ENCODE results near the gene SEMA5A.

SEMA5A gene

DNA sequence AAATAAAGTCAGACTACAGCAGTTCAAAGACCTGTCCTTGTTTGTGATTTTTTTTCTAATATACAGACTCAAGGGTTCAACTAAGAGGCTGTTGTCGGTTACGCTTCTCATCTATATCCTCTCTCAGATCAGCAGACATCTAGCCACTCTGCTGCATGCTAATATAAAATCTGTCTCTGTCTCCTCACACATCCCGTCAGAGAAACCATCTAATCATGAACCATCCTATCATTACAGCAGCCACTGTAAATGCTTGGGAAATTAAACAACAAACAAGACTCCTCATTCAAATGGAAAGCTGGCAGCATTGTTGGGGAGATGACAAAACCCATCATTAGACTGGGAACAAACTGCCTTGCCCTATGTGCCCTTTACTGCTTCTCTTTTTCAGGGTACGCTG, 94.8 kb downstream of the SEMA5A start:
- no peak for DNase-seq (ENCODE audit: low read depth in 3 of 3, low spot score in 1 of 3)

DNA sequence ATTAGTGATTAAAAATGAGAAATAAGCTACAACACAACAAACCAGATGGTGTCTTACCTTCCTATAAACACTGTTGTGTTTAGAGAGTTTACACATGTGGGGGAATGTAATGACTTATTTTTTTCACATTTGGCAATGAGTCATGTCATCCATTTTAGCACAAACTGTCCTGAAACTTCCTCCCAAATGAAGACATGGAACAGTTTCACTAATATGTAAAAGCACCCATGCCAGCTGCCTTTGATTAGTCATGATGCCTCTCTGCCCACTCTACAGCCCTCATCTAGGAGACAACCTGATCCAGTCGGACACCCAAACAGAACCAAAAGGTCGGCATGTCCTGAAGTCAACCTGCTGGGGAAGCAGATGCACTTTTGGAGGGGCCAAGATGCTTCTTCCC, 98.2 kb downstream of the SEMA5A start:
- DNase-seq (ENCODE audit: low read depth in 3 of 3, low spot score in 1 of 3): no peak

DNA sequence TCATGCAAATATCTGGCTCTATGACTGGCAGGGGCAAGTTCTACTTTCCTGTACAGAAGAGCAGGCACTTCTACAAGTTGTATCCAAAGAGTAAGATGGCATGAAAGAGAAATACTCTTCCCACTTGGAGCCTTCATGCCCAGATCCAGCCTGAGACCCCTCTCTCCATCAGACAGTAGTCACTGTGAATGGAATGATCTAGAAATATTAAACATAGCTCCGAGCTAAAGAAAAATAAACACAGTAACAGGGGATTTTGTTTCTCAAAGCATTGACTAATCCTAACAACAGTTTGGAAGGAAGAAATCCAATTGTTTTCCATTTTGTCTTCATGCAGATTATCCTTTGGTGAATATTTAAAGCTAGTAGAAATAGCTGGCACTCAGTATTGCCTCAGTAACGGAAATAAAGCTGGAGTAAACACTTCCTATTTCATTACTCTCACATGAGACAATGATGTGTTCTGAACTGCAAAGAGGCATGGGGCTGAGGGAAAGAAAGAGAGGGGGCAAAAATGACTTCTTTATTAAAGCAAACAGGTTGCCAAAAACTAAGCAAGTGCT, 100.0 kb downstream of the SEMA5A start:
- DNase-seq (ENCODE audit: low read depth in 3 of 3, low spot score in 1 of 3): no peak

DNA sequence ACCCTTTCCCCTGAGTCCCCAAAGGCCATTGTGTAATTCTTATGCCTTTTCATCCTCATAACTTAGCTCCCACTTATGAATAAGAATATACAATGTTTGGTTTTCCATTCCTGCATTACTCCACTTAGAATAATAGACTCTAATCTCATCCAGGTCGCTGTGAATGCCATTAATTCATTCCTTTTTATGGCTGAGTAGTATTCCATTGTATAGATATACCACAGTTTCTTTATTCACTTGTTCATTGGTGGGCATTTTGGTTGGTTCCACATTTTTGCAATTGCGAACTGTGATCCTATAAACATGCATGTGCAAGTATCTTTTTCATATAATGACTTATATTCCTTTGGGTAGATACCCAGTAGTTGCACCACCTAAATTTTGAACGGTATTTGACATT, 101.5 kb downstream of the SEMA5A start:
- DNase-seq (ENCODE audit: low read depth in 3 of 3, low spot score in 1 of 3): no peak

DNA sequence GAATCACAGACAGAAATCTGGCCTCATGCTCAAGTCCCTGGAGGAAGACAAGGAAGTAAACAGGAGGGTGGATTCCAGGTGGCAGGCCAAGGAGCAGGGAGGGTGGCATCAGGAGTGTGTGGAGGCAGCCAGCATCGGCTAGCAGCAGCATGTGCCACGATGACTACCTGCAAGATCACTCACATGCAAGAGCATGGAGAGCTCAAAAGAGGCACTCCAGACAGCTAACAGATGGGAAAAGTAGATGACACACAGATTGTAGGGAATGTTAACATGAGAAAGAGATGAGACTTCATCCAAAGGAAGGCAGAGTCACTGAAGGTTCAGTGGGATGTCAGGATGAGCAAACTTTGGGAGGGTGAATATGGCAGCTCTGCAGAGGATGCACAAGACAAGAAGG, 104.3 kb downstream of the SEMA5A start:
- no peak for DNase-seq (ENCODE audit: low read depth in 3 of 3, low spot score in 1 of 3)

DNA sequence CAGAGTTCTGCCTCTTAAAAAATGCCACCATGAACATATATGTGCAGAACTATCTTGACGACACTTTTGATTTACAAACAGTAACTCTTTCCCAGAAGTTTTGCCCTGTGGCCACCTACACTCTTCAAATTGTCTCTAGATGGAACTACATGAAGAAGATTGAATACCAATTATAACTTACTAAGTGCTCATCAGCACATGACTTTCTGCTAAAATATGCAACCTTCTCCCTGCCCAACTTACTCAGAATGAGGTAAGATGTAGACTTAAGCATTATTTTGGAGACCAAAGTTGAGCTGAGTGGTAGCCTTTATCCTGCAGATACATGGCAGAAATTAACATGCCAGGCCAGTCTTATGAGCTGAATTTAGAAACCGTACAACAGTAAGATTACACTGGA, 105.4 kb downstream of the SEMA5A start:
- DNase-seq (ENCODE audit: low read depth in 3 of 3, low spot score in 1 of 3): no peak

DNA sequence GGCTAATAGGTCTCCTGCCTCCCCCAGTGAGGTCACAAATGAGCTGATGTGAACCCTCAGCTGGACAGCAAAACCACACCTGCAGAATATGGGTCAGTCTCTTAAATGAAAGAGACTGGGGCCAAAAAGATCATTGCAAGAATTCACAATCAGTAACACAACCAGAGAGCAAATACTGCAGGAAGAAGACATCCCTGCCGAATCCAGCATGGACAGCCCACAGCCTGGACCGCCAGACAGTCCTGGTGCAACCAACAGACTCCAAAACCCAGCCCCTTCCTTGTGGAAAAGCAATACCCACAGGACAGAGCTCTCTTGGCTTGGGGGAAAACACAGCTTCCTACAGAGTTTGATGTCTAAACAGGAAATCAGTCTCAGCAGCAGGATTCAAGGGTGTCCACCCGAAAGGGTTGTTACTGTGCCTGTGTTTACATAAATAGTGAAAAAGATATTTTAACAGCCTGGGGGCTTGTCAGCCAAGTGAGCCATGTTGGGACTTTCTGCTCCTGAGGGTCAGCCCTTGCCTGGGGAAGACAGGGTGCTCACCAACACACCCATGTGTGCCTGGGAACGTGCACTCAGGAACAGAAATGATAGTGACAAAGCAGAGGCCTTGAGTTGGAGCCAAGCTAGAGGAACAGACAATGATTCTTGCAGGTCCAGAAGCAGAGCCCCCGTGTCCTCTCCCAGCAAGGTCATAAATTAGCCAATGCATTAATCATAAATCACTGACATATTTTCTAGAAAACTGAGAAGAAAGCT, 106.2 kb downstream of the SEMA5A start:
- no peak for DNase-seq (ENCODE audit: low read depth in 3 of 3, low spot score in 1 of 3)

DNA sequence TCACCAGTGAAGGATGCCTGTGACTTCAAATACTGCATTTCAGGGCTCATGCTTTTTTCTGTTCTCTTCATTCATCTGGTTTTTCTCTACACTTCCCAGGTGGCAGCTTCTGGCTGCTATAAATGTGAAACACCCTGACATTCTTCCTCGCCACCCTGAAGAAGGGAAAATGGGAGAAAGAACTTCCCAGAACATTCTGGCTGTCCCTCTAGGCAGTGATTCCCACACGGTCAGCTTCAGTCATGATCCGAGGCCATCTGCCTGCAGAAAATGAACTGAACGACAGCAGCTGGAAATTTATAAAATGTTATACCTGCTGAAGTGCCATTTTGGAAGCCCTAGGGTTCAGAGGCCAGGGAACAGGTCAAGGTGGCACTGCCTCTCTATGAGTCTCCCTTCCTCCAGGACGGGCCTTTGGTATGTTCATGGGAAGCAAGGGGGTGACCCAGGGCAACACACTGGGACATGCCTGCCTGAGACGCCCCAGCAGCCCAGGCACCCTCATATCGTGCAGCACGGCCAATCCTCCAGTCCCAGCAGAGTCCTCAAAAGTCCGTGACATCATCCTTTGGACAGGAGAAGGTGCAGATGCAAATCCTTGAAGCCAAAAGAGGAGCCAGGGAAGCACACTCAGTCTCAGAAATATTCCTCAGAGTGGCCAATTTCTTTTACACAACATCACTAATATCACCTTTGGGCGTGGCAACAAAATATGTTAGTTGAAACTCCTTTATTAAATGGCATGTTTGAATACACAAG, 107.1 kb downstream of the SEMA5A start:
- no peak for DNase-seq (ENCODE audit: low read depth in 3 of 3, low spot score in 1 of 3)

DNA sequence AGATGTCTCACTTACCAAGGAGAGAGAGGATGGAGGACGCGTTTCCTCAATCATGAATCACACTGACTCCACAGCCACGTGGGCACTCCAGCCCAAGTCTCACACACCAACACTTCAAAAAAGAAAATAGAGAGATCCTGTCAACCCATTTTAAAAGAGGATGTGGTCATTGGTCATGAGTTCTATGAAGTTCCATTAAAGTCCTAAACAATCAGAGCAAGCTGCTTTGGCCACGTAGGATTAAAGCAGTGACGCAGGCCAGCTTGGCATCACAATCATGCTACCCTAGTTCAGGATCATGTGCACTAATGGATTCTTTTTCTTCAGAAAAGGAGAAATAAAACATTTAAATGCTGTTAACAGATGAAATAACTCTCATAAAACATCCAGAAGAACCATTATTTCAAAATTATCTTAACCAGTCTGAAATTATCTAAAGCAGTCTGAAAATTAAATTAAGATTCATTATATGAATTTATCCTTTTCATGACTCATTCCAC, 108.1 kb downstream of the SEMA5A start:
- DNase-seq (ENCODE audit: low read depth in 3 of 3, low spot score in 1 of 3): no peak

DNA sequence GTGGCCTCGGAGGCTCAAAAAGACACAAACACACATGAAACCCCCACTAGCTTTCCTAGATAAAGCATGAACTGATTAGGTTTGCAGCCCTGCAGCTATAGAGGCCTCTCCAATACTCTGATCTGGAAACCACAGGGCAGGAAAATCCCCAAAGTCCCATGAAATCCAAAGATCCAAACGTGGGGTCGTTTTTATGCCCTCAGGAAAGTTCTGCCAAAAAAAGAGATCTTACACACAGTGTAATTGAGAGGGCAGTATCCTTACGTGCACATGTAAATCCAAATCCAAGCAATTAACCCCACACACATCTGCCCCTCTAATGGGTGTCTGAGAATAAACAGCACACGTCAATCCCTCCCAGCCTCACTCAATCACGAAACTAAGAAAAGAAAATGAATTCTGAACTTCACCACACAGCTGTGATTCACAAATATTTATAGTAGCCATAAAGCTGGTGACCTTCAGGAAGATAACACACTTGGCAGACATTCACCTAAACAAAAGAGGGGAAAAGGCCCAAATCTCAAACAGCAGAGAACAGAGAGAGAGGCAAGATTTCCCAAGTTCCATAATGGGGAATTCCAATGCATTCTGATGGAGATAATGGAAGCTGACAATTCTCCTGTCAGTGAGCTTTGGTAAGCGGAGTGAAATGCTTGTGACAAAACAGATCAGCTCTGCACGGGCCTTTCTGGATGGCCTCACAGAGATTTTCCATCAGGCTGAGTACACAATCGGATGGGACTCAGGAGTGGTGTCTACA, 114.2 kb downstream of the SEMA5A start:
- DNase-seq (ENCODE audit: low read depth in 3 of 3, low spot score in 1 of 3): no peak

DNA sequence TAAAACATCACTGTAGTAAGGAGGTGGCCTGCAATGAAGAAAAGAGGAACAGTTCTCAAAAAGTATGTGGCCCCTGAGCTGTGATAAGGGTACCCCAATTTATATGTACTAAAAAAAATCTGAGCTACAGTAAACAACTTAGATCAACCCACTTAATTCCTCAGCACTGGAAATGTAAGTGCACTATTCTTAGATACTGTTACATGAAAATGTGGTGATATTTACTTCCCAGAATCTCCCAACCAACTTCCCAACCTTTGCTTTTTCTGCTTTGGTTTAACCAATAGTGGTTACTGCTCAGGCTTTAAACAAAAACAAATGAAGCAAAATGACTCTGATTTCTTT, 114.8 kb downstream of the SEMA5A start:
- DNase-seq (ENCODE audit: low read depth in 3 of 3, low spot score in 1 of 3): no peak

DNA sequence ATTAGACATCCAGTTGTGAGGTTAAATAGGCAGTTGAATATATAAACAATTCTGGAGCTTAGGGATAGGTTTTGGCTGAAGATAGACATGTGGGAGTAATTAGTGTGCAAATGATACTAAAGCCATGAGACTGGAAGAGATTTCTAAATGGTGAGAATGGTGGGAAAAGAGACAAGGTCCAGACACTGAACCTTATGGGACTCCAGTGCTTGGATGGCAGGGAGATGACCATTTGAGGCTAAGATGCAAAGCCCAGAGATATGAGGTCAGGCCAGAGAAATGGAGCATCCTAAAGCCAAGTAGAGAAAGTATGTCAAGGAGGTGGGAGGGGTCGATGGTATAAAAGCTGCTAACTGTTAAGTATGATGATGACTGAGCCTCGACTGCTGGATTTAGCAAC, 115.6 kb downstream of the SEMA5A start:
- DNase-seq (ENCODE audit: low read depth in 3 of 3, low spot score in 1 of 3): no peak

DNA sequence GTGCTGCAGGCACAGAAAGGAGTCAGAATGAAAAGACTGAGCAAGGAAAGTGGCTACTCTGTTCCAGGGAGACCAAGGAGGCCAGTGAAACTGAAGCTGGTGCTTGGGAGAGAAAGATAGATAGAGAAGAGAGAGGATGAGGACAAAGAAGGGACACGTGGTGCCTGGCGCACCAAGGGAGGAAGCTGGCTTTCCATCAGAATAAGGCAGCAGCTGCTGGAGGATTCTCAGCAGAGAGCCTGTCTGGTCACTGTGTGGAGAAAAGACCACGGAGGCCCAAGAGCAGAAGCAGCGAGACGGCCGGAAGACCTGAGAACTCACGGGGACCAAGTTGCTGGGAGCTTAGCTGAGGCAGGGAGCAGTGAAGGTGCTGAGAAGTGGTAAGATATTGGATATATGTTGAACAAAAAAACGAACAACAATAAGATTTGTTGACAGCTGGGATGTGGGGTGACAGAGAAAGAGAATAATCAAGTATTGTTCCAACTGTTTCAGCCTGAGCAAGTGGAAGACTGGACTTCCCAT, 116.1 kb downstream of the SEMA5A start:
- no peak for DNase-seq (ENCODE audit: low read depth in 3 of 3, low spot score in 1 of 3)

DNA sequence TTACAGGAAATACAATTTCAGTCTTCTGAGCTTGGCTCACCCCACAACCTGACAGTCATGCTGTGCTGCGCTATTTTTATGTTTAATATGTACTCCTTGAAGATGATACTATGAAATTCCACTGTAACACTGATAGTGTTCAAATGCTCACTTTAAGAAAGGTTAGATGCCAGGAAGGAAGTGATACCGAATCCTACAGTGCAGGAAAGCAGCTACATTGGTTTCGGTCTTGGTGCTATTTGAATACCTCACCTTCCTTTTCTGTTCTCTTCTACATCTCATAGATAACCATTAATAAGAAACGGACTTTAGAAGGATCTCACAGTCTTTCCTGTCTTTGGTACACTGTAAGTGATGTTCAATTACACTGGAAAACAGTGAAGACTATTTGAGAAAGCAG, 117.6 kb downstream of the SEMA5A start:
- DNase-seq (ENCODE audit: low read depth in 3 of 3, low spot score in 1 of 3): no peak

DNA sequence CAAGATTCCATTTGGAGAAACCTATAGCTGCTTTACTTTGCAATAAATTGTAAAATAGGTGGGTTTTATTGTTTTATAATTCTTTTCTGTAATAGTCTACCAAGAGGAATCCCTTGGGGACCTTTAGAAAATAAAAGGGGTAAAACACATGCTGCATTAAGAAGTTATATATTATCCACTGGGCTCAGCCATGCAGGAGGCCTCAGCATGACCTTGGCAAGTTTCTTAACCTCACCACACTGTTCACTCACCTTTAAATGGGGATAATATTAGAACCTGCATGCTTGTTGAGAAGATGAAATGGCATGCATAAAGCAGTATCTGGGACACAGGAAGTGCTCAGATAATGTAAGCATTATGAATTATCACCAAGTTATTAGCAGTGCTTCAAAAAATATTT, 120.2 kb downstream of the SEMA5A start:
- DNase-seq (ENCODE audit: low read depth in 3 of 3, low spot score in 1 of 3): no peak

DNA sequence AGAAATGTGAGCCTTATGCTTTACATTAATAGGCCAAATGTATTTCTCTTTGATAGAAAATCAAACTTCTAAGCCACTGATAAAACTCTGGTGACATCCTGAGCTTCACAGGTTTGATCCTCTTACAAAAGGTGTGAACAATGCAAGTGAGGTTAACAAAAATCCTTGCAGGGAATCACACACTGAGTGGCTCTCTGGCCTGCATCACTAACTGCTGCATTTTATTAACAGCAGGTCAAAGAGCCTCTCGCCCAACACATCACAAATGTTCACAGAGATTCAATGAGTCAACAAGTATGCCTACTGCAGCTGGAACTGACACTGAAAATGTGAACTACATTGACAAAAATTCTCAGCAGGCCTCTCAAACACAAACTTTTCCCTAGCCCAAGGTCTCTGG, 122.3 kb downstream of the SEMA5A start:
- DNase-seq (ENCODE audit: low read depth in 3 of 3, low spot score in 1 of 3): no peak

DNA sequence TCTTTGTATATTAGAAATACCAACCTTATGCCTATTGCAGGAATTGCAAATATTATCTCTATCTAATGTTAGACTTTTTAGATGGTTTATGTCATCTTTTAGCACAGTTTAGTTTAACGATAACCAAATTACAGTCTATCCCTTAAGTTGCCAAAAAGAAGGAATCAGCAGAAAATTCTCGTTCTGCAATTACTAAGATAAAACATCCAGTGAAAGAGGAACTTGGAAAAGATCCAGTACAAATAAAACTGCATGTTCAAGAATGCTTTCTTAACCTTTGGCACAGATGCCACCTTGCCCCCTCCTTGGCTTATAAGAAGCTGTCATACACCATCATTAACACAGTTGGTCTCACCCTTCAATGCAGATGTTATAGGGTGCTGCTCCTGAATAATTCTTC, 124.0 kb downstream of the SEMA5A start:
- no peak for DNase-seq (ENCODE audit: low read depth in 3 of 3, low spot score in 1 of 3)

DNA sequence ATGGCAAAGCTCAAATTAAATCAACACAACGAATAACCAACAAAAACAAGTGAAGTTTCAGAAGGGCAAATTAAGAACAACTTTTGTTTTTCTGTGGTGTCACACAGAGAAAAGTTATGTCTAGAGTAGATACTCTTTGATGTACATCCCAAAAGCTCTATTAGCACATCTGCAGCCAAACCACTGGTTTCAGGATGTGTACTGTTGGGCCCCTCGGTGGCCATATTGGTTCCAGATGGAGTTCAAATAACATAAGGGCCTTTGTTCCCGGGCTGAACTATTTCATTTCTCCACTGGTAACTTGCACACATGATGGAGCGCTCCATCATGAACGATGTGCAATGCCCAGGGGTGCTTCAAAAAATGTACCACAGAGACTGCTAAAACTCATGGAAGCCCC, 126.1 kb downstream of the SEMA5A start:
- no peak for DNase-seq (ENCODE audit: low read depth in 3 of 3, low spot score in 1 of 3)

DNA sequence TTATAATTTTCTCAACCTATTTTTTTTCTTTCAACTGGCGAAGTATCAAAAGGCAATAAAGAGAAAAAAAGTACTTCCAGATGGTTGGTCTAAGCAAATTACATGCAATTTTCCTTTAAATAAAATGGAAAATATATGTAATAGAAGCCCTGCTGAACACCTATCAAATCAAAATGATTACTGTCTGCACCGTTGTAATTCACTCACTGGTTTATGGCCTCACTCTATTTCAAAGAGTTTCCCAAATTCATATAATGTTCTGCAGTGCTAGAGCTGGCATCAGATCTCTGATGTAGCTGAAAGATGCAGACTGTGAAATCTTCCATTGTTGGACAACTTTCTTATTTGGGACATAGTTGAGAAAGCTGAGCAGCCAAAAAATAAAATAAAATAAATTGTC, 130.3 kb downstream of the SEMA5A start:
- DNase-seq (ENCODE audit: low read depth in 3 of 3, low spot score in 1 of 3): no peak

DNA sequence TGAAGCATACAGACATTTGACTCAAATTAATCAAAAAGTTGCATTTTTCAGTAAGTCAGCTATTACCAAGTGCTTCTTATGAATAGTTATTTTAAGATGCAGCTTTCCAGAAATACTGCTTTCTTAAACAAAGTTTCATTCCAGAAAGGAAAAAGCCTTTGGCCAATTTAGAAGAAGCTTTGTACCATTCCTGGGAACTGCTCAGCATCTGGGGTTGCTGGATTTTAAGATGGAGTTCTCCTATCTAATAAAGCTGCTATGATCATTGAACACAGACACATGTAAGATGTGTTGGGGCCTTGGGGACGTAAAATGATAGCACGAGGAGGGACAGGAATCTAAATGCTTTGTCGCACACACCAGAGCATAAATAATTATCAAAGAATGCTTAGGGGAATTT, 130.8 kb downstream of the SEMA5A start:
- DNase-seq (ENCODE audit: low read depth in 3 of 3, low spot score in 1 of 3): no peak

DNA sequence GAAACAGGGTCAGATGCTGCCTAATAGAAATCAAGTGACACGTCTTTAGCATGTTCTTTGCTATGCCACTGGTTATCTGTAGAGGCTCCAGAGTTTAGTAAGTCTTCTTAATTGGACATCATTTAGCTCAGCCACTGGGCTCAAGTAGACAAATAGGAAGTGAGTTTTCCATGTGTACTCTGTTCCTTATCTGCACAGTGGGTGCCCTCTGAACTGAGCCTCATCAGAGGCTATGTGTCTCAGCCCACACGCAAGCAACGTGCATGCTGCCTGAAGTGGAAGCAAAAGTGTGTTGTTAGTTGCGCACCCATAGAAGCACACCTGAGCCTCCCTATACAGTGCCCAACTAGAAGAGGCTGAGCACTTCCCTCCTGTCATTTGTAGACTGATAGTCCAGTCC, 134.7 kb downstream of the SEMA5A start:
- no peak for DNase-seq (ENCODE audit: low read depth in 3 of 3, low spot score in 1 of 3)

All from stimulated activated CD4-positive, alpha-beta T cell treated with anti-CD3 and anti-CD28 coated beads, TNF-alpha, amount 100 ng/mL, for 1 hour (primary cell).